NCI-H345 (cell line): ENCODE data around the gene YJEFN3.

Source experiments
- DNase-seq: peaks from one replicate; lab custom pipeline; 2025; lab: John Stamatoyannopoulos, UW

YJEFN3 gene, protein sequence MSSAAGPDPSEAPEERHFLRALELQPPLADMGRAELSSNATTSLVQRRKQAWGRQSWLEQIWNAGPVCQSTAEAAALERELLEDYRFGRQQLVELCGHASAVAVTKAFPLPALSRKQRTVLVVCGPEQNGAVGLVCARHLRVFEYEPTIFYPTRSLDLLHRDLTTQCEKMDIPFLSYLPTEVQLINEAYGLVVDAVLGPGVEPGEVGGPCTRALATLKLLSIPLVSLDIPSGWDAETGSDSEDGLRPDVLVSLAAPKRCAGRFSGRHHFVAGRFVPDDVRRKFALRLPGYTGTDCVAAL

GRCh38 chr19:19528721-19529490 lies at the start of gene YJEFN3:
TSS of gene YJEFN3 (plus strand) at chr19:19528911. CDS start at chr19:19528933, 22 bp downstream.
- DNase-seq: no peak

- no peak for DNase-seq
These were observed 48.0 kb upstream of the YJEFN3 start for GRCh38 chr19:19480688-19481087.

DNA sequence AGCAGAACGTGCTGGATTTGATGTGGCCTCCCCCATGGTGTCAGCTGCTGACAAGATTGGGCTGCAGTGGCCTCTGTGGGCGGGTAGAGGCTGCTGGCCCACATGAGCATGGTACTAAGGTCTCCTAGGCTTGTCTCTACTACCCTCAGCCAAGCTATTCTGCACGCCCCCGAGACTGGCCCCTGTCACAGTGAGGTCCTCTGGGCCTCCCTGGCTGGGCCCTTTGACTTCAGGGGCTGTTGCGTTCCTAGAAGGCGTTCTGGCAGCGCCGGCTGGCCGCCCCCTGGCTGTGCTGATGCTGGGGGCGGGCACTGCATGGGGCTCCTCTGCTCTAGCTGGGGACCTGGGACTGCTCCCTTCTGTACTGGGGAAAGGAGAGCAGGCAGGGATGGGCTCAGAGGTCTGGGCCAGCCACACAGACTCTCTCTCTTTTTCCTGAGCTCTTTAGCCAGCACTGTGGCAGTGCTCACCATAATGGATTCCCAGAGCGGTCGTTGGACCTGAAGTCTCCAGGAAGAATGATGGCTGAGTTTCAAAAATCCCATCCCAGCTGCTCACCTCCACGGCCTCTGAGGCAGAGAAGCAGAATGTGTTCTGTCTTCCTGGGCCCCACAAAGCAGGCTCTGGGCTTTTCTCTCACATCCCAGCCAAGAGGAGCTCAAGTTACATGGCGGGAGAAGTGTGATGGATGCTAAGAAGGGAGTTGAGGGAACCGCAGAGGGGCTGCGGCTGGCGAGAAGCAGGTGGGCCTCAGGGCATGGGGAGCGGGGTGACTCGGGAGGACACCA lies 45.7 kb upstream of the YJEFN3 start:
- no peak for DNase-seq

- no peak for DNase-seq
These were observed 43.3 kb upstream of the YJEFN3 start for GRCh38 chr19:19485161-19485997.

GRCh38 chr19:19485998-19486290 lies 42.8 kb upstream of the YJEFN3 start:
- no peak for DNase-seq

DNA sequence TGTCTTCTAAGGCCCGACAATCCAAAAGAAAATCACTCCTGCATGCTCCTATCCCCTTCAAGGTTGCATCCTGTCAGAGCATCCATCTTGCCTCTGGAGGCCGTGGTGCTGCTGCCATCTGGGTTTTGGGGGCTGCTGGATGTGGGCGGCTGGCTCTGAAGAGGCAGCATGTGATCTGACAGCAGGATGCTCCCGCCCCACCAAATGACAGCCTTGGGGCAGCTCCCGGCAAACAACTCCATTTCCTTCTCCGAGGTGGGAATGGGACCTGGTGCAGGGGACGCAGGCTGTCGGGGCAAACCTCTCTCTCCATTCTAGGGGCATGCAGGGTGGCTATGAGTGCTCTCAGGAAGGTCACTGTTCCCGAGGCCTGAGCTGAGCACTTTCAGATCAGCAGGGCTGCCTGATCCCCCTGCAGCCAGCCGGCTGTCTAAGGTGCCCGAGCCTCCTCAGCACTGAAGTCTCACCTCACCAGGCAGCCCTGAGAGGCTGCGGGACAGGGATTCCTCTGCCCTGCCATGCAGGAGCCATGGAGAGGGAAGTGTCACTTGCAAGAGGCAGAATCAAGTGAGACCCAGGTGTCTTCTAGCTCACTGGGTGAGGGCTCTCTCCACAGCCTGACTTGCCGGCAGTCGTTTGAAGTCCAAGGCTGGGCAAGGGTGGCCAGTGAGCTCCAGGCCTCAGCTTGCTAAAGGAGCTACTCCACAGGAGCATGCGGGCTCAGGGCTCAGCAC lies 42.2 kb upstream of the YJEFN3 start:
- DNase-seq: no peak

DNA sequence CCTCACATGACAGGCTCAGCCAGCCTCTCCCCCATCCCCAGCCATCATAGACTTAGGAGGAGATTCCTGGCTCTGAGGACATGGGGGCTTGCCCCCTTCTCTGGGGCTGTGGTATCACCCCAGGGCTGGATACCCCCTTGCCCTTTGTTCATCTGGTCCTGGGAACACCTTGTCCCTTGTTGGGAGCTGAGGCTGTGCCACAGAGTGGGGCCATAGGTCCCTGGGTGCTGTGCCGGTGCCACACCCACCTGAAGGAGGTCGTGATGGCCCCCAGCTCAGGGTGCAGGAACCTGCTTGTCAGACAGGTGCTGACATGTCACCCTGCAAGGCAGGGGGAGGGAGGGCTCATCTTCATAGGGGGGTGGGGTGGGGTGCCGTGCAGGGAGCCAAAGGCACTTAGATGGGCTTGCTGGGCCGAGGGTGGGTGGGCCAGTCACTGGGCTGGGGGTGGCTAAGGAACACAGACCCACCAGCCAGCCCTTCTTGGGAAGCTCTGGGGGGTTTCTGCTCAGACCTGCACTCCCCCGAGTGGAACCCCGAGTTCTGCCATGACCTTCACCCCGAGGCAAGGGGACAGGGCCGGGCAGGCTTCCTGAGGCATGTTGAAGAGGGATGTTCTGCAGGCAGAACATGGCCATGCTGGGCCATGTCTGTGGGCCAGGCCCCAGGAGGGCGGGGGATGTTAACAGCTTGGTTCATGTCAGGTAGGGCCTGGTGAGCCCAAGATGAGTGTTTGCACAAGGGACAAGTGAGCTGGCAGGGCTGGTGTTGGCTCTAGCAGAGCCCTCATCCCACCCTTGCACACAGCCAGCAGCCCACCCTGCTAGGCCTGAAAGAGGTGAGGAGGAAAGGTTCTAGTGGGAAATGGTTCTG lies 41.4 kb upstream of the YJEFN3 start:
- DNase-seq: no peak

GRCh38 chr19:19487950-19488874 lies 40.5 kb upstream of the YJEFN3 start:
- no peak for DNase-seq

DNA sequence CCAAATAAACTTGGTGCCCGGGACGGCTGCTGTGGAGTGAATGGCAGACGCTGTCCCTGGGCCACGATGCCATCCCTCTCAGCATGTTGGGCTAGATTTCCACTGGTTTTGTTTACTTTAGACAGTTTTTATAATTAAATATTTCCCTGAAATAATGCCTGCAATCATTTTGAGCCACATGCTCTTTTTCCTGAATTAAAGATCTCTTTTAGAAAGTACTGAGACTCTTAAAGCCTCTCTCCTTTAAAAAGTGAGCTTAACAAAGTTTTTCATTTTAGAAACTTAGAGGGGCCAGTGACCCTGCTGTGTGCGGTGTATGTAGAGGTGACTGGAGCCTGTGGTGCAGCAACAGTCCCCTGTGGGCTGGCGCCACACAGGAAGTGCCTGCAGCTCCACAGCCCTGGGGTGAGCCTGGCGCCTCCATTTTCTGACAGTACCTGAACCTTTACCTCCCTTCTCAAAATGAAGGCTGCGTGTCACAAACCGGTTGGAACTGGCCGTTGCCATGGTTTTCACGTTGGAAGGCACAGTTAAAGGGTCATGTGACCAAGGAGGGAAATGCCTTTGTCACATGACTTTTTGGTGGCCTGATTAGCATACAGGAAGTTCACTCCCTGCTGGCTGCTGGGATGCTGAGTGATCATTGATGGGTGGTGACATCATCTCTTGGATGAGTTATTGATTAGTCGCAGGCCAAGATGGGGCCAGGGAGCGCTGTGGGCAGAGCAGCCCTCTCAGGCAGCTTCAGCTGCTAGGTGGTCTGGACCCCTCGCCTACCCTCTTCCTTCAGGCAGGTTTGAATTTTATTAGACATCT lies 39.6 kb upstream of the YJEFN3 start:
- peak; percentile 74 for DNase-seq

GRCh38 chr19:19489804-19490204 lies 38.9 kb upstream of the YJEFN3 start:
- no peak for DNase-seq

GRCh38 chr19:19490214-19490968 lies 38.3 kb upstream of the YJEFN3 start:
- peak; percentile 55 for DNase-seq

GRCh38 chr19:19491321-19492025 lies 37.2 kb upstream of the YJEFN3 start:
- no peak for DNase-seq

GRCh38 chr19:19492026-19492610 lies 36.6 kb upstream of the YJEFN3 start:
- DNase-seq: no peak

- no peak for DNase-seq
These were observed 34.7 kb upstream of the YJEFN3 start for GRCh38 chr19:19493841-19494546.

- no peak for DNase-seq
These were observed 32.8 kb upstream of the YJEFN3 start for GRCh38 chr19:19495614-19496603.
